Activated CD4-positive, alpha-beta T cell treated with anti-CD3 and anti-CD28 coated beads, Interleukin-2, amount 50 U/mL, for 48 hours (primary cell): ENCODE results near the gene SORL1-AS1.

ENCODE experiments used
- DNase-seq, 2 experiments: peaks; one replicate each; pipeline ENCODE4 v3.0.0-alpha.2; 2020

The SORL1-AS1 gene

DNA sequence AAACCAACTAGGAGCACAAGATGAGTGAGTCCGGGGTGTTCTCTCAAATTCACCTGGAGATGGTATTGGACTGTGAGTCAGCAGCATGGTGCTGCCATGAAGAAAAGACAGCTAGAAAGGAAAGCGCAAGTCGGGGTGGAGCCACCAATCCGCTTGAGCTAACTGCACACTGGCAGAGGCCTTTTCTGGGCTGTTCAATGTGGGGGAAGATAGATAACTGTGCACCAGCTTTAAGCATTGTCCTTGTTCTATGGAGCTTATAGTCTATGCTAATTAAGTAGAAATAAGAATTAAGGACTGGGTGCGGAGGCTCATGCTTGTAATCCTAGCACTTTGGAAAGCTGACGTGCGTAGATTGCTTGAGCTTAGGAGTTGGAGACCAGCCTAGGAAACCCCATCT, 21.9 kb upstream of the SORL1-AS1 start:
- DNase-seq: no peak

DNA sequence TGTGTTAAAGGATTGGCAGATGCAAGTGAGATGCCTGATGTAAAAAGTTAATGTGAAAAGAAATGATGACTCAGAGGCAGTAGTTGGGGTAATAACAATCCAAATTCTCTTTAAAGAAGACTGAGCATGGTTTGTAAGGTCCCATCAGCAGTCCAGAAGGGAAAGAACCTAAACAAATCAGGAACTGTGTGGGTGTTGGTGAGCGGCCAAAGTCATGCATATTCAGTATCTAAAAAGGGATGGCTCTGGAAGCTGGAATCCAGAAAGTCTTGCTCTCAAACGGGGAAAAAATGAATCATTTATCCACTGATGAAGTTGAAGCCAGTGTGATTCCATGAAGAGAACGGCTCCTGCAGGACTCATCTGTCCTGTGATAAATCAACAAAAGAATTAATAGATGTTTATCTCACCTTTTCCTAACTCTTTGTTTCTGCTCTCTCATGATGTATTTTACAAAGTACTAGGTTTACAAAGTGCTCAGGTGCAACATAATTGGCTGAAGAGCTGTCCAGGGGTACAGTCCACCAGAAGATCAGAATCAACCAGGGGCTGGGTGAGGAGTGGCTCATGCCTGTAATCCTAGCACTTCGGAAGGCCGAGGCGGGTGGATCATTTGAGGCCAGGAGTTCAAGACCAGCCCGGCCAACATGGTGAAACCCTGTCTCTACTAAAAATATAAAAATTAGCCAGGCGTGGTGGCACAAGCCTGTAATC, 20.5 kb upstream of the SORL1-AS1 start:
- DNase-seq: no peak

DNA sequence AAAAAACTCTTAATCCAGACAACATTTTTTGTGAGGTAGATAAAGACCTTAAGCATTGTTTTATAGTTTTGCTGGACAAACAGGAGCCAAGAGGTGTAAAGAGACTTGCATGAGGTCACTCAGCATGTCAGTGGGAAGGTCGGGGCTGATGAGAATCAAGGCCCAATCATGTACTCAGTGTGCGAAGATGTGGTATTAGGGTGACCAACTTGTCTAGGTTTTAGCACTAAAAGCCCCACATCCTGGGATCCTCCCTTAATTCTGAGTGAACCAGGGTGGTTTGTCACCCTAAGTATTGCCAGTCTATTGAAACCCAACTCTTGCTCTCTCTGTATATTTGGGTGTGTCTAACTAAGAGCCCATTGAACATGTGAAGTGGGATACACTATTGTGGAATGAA, 19.5 kb upstream of the SORL1-AS1 start:
- no peak for DNase-seq

DNA sequence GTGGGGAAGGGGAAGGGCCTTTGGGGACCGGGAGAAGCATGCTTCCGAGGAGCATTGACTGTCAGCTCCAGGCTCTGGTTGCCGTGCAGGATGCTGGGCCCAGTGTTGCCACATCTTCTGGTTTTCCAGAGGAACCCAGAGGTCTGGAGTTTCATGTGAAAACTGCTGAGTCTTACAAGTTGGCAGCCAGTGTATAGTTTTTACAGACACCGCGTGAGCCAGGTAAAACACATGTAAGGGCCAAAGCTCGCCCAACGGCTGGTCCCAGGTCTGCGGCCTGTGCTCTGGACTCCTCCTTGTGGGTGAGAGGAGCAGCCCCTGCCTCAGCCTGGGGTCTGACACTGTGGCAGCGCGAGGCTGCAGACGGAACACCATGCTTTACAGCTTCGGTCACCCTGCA, 18.4 kb upstream of the SORL1-AS1 start:
- no peak for DNase-seq

DNA sequence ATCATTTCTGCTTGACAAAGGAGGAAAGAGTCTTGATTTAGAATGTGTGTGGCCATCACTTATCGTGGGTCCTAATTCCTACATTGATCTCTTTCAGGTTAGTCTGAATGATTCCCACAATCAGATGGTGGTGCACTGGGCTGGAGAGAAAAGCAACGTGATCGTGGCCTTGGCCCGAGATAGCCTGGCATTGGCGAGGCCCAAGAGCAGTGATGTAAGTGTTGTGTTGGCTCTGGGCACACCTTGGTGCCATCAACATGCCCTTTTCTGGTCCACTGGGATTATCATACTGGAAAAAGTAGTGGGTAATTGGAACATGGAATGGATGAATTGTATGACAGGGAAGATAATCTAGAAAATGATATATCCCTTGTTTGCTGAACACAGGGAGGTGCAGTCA, 17.1 kb upstream of the SORL1-AS1 start:
- DNase-seq: no peak

DNA sequence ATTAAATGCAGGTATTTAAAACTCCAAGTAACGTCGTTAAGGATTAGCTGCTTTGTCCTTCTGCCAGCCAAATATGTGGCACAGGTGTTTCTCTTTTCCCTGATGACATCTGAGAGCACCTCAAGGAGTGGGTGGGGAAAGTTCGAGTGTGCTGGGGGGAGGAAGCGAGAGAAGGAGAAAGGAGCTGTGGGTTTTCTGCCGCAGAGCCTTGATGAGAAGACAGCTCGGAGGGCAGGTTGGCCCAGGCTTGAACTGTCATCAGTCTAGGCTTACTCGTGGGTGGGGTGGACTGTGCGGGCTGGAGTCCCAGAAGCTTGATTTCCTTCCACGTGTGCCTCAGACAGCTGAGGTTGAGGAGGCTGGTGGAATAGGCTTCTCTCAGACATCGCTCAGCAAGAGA, 15.2 kb upstream of the SORL1-AS1 start:
- peak; percentile 79 to 88 for DNase-seq

DNA sequence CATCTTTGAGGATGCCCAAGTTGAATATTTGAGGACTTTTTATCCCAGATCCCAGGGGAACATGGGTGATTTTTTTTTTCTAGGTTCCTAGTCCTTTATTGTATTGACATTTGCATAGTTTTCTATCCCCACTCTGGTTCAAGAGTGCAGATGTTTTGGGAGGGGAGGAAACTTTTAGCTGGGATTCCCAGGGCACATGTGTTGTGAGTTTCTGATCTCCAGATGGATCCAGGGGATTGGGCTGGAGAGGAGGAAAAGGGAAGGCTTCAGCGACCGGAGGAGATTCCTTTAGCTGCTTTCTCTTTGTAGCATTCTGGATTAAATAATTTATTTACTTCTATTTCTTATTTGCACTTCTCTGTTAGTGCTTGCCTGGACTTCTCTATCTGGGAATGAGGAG, 14.7 kb upstream of the SORL1-AS1 start:
- DNase-seq: no peak

DNA sequence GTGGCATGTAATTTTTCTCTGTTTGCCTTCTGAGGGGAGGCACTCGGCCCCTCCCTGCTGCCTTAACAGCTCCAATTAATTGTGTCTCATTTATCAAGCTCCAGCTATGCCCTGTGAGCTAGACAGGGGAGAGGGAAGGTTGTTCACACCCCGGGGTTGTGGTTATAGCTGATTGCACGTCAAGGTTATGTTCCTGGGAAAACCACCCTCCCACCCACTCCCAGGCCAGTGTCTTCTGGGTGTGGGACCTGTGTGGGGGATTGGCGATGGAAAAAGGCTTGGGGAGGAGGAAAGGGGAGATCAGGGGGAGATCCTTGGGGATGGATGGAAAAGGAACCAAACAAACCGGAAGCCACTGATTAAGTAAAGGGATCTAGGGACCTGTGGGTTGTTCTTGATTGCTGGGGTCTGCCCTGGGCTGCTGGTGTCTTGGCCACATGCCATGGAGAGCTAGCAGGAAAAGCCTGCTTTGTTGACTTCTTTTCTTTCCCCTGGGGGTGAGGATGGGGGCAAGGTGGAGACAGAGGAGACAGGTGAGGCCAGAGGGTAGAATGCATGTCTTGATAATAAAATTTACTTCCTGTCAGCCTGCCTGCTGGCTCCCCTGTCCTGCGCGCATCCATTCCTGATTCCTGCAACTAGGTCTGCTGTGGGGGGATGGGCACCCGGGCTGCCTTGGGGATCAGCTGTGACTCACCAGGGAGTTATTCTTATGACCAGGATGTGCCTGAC, 13.5 kb upstream of the SORL1-AS1 start:
- DNase-seq: peak; percentile 67 to 75

DNA sequence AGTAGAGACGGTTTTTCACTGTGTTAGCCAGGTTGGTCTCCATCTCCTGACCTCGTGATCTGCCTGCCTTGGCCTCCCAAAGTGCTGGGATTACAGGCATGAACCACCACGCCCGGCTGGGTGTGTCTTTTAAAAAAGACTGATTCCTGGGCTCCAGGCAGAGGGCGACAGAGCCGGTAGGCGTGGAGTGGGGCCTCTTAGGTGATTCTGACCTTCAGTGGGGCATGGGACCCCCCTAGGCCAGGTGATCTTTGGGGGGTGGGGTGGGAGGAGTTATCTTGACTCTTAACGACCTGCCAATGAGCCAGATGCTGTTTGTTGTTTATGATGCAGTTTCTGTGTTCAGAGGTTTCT, 12.9 kb upstream of the SORL1-AS1 start:
- DNase-seq: no peak

DNA sequence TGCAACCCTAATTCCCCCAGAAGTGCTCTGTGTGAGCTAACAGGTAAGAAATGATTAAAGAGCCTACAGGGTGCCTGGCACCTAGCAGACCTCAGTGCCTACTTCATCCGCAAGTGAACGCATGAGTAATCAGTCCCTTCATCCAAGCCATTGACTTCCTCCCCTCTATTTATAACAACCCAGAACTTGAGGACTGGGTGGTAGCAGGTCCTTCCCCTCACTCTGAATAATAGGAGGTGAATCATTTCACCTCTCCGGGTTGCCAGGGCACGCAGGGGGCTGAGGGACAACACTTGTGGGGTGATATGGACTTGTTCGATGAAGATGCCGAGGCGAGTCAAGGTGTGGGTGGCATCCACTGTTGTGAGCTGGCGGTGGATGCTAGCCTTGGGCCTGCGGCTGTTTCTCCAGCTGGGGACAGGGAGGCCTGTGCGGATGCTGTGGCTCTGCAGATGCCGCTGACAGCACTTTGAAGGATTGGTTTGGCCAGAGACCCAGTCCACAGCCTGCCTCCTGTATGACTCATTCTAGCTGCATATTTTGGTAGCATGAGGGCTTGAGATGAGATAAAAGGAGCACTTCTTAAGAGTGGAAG, 11.7 kb upstream of the SORL1-AS1 start:
- DNase-seq: peak; percentile 83 to 88

DNA sequence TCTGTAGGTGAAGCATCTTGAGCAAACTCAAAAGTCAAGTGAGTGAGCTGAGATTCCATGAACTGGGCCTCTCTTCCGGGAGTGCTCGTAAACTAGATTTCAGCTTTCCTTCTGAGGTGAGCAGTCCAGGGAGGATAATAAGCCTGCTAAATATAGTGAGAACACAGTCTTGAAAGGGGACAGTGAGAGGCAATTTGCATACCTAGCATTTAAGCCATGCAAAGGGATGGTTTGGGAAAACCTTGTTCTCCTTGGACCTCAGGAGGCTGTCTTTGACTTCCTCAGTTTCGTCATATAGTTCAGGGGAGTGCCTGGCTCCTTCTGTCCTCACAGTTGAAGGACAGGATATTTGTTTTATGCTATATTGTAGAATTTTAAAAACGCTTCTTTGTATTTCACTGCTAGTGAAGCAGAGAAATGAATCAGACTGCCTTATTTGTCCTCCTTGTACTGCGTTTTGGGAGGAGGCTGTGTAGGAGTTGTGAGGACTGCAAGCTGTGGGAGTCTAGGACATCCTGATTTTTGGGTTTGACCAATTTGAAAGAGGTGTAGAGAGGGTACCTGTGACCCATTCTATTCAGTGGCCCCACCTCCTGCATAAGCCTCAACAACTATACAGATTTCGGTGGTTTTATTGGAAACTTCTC, 11.0 kb upstream of the SORL1-AS1 start:
- DNase-seq: no peak

DNA sequence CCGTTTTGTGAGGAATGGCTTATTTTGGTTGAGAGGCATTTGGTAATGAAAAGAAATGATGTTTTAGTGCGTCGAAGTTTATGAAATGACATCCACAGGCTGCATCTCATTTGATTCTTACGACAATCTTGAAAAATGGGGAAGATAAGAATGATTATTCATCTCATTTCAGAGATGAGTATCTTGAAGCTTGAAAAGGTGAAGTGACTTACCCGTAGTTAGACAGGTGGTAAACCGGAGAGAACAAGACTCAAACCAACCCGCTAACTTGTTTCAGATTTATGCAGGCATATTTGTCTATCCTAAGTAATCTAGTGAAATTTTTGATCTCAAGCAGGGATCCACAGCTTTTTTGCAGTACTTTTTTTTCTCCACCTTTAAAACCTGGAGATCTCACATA, 9.1 kb upstream of the SORL1-AS1 start:
- DNase-seq: no peak

DNA sequence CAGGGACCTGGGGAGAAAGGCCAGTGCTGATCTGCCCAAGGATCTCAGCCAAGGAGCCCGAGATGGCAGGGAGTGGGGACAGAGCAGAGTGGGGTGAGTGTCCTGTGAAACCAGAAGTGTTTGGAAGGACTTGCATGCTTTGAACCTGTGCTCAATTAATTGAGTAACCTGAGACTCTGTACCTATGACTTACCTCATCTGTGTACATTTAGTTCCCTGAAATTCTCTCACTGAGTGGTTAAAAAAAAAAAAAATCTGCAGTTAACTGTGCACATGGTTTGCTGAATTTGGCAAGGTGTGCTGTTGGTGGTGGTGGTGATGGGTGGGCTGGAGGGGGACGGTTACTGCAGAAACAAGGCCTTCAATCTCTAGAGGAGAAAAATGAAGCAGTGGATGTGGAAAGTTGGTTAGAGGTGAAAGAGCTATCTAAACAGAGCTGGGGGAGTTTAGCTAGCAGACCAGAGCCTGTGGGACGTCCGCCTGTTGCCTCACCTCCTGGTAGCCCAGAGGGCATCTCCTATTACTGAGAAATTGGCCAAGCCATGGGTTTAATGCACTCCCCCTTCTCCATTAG, 8.3 kb upstream of the SORL1-AS1 start:
- no peak for DNase-seq

DNA sequence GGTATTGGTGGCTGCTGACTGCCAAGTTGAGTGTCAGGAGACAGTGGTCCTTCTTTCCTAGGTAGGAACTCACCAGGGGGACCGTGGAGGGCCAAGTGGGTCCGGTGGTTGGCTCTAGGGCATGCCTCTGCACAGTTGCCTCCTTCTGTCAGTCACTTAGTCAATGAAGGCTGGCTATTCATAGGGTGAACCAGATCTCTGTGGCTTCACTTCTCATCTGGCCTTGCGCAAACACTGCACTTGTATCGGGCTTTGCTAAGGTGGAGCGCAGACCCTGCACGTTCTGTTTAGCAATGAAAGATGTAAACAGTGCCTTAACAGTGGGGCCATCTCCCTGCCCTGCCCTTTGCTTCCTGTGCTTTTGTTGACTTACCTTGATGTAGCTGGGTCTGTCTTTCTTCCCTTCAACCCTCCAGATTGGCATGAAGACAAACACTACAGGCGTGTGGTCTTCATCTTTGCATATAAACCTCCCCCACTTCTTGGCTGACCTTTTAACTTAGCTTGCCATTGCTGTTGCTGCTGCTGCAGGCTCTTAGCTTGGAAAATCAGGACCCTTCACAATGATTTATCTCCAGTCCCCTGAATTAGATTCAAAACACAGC, 6.7 kb upstream of the SORL1-AS1 start:
- peak in 1 of 2 experiments; percentile 26 for DNase-seq

DNA sequence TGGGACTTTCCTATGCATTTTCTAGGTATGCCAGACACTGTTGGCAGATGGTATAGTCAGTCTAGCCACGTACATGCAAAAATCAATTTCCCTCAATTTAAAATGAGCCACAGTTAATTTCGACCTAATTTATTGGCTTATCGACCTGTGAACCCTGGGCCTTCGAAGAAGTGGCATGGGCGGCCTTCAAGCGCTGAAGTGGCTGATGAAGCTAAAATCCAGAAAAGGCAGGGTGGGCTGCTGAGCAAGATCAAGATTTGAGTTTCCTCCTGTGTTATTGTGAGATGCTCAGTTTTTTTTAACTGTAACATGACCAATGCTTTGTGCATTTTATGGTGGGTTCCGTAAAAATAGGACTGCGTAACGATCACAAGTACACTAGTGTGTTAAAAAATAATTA, 5.8 kb upstream of the SORL1-AS1 start:
- no peak for DNase-seq

DNA sequence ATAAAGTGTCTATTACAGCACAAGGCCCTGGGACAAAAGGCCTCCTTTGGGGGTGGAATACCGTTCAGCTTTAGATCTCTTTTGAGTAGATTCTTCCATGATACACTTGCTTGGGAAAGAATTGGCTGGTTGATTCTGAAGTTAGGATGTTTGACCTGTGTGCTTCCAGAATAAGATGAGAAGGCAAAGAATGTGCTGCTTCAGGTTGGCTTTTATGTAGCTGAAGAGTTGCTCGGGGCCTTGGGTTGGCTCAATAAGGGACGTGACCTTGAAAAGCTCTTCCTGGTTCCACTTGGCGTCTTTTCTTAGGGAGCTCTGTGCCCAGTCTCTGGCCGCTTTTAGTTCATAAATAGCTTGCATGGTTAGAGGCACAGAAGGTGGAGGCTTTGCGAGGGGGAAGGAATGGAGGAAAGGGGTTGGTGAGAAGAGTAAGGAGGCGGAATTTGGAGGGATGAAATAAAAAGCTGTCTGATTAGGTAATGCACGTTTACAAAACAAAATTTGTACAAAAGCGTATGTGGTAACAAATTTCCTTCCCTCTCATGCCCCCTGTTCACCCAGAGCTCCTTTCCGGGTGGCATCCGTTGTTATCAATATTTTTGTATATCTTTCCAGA, 4.2 kb upstream of the SORL1-AS1 start:
- DNase-seq: no peak

DNA sequence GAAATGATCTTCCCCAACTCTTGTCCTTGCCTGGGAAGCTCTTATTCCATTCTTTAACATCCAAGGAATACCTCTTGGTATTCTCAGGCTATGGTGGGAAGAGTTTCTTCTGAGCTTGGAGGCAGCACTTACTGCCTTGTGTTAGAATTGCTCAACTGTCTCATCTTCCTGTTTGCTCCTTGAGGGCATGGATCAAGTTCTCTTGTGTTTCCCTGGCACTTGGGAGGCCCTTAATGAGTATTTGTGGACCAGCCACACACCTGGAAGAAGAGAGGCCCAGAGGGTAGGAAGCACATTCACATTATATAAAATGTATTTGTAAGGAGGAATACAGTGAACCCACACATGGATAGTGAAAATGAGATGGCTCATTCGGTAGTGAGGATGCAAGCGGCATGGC, 3.4 kb upstream of the SORL1-AS1 start:
- DNase-seq: no peak

DNA sequence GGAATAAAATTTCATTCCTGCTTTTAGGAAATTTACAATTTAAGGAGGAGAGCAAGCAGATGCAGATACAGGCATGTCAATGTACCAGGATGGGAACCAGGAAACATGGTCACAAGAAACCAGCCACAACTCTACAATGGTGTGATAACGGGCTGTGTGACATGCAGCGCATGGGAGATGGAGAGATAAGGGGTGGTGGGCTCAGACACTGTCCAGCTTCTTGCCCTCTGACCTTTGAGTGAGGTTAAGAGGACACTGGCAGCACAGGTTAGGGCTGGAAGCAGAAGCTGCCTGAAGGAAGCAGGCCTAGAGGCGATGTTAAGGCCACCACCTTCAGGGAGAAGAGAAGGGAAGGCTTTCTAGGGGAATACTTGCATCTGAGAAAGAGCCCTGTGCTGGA, 2.3 kb upstream of the SORL1-AS1 start:
- no peak for DNase-seq

DNA sequence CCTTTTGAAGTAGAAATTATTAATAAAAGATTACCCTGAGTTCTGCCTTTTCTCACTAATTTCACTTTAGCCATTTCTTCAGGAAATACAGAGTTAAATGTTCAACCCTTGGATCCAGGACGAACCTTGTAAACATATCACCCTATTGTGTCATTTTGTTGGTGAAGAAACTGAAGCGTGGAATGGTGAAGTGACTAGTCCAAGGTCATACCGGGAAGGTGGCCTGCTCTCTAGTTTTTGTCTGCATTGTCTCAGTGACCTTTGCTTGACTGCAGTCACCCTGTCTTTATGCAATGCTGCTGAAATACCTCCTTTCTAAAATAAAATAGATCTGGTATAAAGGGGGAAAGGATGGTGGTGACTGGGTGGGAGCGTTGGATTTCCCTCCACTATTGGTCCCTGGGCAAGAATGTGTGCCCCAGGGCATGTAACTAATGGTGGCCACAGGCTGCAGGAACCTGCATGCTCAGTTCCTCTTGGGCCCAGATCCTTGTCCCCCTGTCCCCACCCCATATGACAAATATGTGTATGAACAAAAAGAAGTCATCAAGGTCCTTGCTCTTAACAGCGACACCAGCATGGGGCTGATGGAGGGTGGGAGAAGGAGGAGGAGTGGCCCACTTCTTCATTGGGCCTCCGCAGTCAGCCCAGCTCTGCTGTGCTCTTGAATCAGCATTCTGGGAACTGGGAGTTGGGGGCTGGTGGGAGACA, 977 bp upstream of the SORL1-AS1 start:
- peak in 1 of 2 experiments; percentile 22 for DNase-seq

DNA sequence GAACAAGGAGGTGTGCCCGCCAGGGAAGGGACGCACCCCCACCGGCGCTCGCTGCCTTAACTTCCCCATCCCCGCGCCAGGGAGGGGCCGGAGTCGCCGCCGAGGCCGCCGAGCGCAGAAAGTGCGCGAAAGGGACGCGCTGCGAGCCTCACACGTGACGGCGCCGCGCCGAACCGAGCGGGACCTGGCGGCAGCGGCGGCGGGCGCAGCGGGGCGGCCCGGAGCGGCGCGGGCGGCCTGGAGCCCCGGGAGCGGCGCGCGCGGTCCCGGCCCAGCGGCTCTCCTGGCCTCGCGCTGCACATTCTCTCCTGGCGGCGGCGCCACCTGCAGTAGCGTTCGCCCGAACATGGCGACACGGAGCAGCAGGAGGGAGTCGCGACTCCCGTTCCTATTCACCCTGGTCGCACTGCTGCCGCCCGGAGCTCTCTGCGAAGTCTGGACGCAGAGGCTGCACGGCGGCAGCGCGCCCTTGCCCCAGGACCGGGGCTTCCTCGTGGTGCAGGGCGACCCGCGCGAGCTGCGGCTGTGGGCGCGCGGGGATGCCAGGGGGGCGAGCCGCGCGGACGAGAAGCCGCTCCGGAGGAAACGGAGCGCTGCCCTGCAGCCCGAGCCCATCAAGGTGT, 670 bp downstream of the SORL1-AS1 start, which contains the start of gene SORL1:
SORL1 (plus strand) TSS at position 329 of the 623 bp plus-strand sequence; CDS start at position 347, 18 bp downstream.
- DNase-seq: peak; percentile 76 to 81
